ENCODE data around the gene NTF4.

Gene NTF4

DNA sequence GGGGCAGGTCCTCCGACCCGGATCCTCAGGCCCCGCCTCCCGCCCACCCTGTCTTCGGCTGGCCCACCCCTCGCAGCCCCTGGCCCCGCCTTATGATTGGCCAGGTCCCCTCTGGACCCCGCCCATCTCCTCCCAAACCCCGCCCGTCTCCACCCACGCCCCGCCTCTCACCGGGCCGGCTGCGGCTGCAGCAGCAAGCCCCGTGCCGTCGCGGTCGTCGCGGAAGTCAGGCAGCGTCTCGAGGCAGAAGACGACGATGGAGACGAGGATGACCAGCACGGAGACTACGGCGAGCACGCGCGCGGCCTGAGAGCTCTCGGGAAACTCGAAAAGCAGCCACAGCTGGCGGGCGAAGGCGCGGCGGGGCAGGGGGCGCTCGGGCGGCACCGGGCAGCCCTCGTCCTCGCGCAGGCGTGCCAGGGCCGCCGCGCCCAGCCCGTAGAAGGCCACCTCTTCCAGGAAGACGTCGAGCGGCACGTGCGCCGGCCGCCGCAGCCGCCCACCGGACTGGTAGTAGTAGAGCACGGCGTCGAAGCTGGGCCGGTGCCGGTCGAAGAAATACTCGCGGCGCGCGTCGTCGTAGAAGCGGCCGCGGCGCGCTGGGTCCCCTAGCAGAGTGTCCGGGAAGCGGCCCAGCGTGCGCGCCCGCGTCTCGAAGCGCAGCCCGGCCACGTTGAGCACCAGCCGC, 7.4 kb upstream of the NTF4 start:
- TF ChIP-seq, protein P1, sequence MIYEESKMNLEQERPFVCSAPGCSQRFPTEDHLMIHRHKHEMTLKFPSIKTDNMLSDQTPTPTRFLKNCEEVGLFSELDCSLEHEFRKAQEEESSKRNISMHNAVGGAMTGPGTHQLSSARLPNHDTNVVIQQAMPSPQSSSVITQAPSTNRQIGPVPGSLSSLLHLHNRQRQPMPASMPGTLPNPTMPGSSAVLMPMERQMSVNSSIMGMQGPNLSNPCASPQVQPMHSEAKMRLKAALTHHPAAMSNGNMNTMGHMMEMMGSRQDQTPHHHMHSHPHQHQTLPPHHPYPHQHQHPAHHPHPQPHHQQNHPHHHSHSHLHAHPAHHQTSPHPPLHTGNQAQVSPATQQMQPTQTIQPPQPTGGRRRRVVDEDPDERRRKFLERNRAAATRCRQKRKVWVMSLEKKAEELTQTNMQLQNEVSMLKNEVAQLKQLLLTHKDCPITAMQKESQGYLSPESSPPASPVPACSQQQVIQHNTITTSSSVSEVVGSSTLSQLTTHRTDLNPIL (CRISPR knock-in tag; IDR thresholded peaks at IDR 0.05; ENCODE audit: low read depth): no peak
- TF ChIP-seq BACH2 (CRISPR knock-in tag; IDR thresholded peaks at IDR 0.05; ENCODE audit: borderline replicate concordance): no peak
- no peak for TF ChIP-seq SNAI2 (CRISPR knock-in tag; IDR thresholded peaks at IDR 0.05)
- no peak for TF ChIP-seq OSR1 (CRISPR knock-in tag; IDR thresholded peaks at IDR 0.05)
- TF ChIP-seq ESRRG (CRISPR knock-in tag; IDR thresholded peaks at IDR 0.05): no peak
- ATAC-seq: peak; percentile 17

DNA sequence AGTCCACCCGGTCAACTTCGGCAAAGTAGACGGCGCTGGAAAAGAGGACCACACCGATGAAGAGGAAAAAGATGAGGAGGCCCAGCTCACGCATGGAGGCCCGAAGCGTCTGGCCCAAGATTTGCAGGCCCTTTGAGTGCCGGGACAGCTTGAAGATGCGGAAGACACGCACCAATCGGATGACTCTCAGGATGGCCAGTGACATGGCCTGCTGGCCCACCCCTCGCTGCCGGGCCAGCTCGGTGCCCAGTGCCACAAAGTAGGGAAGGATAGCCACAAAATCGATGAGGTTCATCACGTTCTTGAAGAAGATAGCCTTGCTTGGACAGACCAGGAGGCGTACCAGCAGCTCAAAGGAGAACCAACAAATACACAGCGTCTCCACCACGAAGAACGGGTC, 5.8 kb upstream of the NTF4 start:
- TF ChIP-seq ZFP30 (CRISPR knock-in tag; IDR thresholded peaks at IDR 0.05): no peak
- TF ChIP-seq ZFP3 (CRISPR knock-in tag; IDR thresholded peaks at IDR 0.05): no peak
- TF ChIP-seq TOX (CRISPR knock-in tag; IDR thresholded peaks at IDR 0.05; ENCODE audit: borderline replicate concordance): no peak
- TF ChIP-seq, protein P2, sequence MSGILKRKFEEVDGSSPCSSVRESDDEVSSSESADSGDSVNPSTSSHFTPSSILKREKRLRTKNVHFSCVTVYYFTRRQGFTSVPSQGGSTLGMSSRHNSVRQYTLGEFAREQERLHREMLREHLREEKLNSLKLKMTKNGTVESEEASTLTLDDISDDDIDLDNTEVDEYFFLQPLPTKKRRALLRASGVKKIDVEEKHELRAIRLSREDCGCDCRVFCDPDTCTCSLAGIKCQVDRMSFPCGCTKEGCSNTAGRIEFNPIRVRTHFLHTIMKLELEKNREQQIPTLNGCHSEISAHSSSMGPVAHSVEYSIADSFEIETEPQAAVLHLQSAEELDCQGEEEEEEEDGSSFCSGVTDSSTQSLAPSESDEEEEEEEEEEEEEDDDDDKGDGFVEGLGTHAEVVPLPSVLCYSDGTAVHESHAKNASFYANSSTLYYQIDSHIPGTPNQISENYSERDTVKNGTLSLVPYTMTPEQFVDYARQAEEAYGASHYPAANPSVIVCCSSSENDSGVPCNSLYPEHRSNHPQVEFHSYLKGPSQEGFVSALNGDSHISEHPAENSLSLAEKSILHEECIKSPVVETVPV (CRISPR knock-in tag; IDR thresholded peaks at IDR 0.05): no peak
- TF ChIP-seq ZNF70 (CRISPR knock-in tag; IDR thresholded peaks at IDR 0.05): no peak
- no peak for ATAC-seq

DNA sequence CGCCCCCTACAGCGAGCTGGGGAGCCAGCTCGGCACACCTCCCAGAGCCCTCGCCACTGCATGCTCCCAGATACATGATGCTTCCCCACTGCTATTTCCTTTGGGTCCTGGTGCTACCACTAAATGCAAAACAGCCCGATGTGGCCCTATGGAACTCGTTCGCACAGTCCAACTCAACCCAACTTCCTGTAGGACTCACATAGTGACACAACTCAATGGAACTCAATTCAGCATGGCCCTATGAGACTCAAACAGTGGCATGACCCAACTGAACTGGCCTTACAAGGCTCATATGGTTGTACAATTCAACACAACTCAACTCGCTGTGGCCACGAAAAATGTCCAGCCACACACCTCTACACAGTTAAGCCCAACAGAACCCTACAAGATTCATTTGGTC, 4.4 kb upstream of the NTF4 start:
- no peak for TF ChIP-seq ZC3H10 (CRISPR knock-in tag; IDR thresholded peaks at IDR 0.05)
- no peak for TF ChIP-seq PPARA (CRISPR knock-in tag; IDR thresholded peaks at IDR 0.05; ENCODE audit: borderline replicate concordance)
- TF ChIP-seq, protein P3, sequence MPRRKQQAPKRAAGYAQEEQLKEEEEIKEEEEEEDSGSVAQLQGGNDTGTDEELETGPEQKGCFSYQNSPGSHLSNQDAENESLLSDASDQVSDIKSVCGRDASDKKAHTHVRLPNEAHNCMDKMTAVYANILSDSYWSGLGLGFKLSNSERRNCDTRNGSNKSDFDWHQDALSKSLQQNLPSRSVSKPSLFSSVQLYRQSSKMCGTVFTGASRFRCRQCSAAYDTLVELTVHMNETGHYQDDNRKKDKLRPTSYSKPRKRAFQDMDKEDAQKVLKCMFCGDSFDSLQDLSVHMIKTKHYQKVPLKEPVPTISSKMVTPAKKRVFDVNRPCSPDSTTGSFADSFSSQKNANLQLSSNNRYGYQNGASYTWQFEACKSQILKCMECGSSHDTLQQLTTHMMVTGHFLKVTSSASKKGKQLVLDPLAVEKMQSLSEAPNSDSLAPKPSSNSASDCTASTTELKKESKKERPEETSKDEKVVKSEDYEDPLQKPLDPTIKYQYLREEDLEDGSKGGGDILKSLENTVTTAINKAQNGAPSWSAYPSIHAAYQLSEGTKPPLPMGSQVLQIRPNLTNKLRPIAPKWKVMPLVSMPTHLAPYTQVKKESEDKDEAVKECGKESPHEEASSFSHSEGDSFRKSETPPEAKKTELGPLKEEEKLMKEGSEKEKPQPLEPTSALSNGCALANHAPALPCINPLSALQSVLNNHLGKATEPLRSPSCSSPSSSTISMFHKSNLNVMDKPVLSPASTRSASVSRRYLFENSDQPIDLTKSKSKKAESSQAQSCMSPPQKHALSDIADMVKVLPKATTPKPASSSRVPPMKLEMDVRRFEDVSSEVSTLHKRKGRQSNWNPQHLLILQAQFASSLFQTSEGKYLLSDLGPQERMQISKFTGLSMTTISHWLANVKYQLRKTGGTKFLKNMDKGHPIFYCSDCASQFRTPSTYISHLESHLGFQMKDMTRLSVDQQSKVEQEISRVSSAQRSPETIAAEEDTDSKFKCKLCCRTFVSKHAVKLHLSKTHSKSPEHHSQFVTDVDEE (CRISPR knock-in tag; IDR thresholded peaks at IDR 0.05): no peak
- TF ChIP-seq, protein P2 (CRISPR knock-in tag; IDR thresholded peaks at IDR 0.05): no peak
- TF ChIP-seq RARB (CRISPR knock-in tag; IDR thresholded peaks at IDR 0.05): no peak
- no peak for TF ChIP-seq ISL1 (CRISPR knock-in tag; IDR thresholded peaks at IDR 0.05)
- TF ChIP-seq ESRRG (CRISPR knock-in tag; IDR thresholded peaks at IDR 0.05): no peak
- no peak for TF ChIP-seq TCF4 (CRISPR knock-in tag; IDR thresholded peaks at IDR 0.05; ENCODE audit: borderline replicate concordance)
- TF ChIP-seq ZNF70 (CRISPR knock-in tag; IDR thresholded peaks at IDR 0.05): no peak
- no peak for TF ChIP-seq OSR1 (CRISPR knock-in tag; IDR thresholded peaks at IDR 0.05)
- no peak for ATAC-seq

DNA sequence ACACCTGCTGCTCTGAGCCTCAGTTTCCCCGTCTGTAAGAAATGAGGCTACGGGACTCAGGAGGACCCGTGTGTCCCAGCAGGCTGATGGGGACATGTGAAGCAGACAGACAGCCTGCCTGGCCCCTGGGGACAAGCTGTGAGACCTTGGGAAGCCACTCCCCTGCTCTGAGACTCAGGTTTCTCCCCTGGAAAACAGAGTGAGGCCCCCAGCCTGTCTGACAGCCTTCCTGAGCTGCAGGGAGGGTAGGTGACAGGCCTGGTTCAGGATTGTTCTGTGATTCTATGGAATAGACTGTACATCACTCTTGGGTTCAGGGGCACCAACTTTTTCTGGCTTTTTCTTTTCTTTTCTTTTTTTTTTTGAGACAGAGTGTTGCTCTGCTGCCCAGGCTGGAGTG, 2.9 kb upstream of the NTF4 start:
- TF ChIP-seq ESRRG (CRISPR knock-in tag; IDR thresholded peaks at IDR 0.05) (no peak), ARNTL (CRISPR knock-in tag; IDR thresholded peaks at IDR 0.05; ENCODE audit: borderline replicate concordance, low read depth) (no peak), RARB (CRISPR knock-in tag; IDR thresholded peaks at IDR 0.05) (no peak), ZNF565 (CRISPR knock-in tag; conservative IDR thresholded peaks at IDR 0.05; ENCODE audit: low read depth) (no peak)
- TF ChIP-seq, protein P4, sequence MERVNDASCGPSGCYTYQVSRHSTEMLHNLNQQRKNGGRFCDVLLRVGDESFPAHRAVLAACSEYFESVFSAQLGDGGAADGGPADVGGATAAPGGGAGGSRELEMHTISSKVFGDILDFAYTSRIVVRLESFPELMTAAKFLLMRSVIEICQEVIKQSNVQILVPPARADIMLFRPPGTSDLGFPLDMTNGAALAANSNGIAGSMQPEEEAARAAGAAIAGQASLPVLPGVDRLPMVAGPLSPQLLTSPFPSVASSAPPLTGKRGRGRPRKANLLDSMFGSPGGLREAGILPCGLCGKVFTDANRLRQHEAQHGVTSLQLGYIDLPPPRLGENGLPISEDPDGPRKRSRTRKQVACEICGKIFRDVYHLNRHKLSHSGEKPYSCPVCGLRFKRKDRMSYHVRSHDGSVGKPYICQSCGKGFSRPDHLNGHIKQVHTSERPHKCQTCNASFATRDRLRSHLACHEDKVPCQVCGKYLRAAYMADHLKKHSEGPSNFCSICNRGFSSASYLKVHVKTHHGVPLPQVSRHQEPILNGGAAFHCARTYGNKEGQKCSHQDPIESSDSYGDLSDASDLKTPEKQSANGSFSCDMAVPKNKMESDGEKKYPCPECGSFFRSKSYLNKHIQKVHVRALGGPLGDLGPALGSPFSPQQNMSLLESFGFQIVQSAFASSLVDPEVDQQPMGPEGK (CRISPR knock-in tag; IDR thresholded peaks at IDR 0.05; ENCODE audit: borderline replicate concordance): no peak
- TF ChIP-seq, protein P1 (CRISPR knock-in tag; IDR thresholded peaks at IDR 0.05; ENCODE audit: low read depth): no peak
- TF ChIP-seq, protein P3 (CRISPR knock-in tag; IDR thresholded peaks at IDR 0.05): no peak
- ATAC-seq: no peak

All from SK-N-SH treated with all-trans-retinoic acid at 6 μM for 48 hours (cell line).